HCT116 (cell line): ENCODE data around the gene ATP8A1.

Experiments used
- CBX3 ChIP-seq: IDR thresholded peaks from 2 replicates; pipeline ENCODE4 v1.6.1; 2012; ENCODE audit warnings: low read depth
- CTCF ChIP-seq, 3 experiments: fragments of 200-600 bp in 1 of 3; sonication (generic) in 1 of 3; IDR thresholded peaks in 2 of 3; conservative IDR thresholded peaks in 1 of 3; 2 replicates each; pipeline ENCODE4 v1.5.1; 2012 to 2017; ENCODE audit warnings: low read depth in 2 of 3, low read length in 2 of 3, antibody characterized with exemption in 1 of 3, borderline replicate concordance in 1 of 3, control low read depth in 1 of 3, mild to moderate bottlenecking in 1 of 3, mixed read lengths in 1 of 3, mixed run types in 1 of 3, moderate library complexity in 1 of 3; ENCODE audit not compliant: insufficient read depth in 1 of 3
- EZH2 ChIP-seq: fragments of 200-600 bp; sonication (generic); IDR thresholded peaks from 2 replicates; pipeline ENCODE4 v1.6.1; 2017; ENCODE audit warnings: antibody characterized with exemption, mixed run types
- EZH2phosphoT487 ChIP-seq: fragments of 200-600 bp; IDR thresholded peaks from 2 replicates; pipeline ENCODE4 v1.6.1; 2018; ENCODE audit warnings: antibody characterized with exemption, borderline replicate concordance
- MAX ChIP-seq: IDR thresholded peaks from 2 replicates; pipeline ENCODE4 v1.6.1; 2012
- POLR2A ChIP-seq: IDR thresholded peaks from 2 replicates; pipeline ENCODE4 v1.7.0; 2011; ENCODE audit warnings: borderline replicate concordance; ENCODE audit not compliant: insufficient read depth, insufficient read length; ENCODE audit errors: extremely low read depth
- POLR2AphosphoS5 ChIP-seq: IDR thresholded peaks from 2 replicates; pipeline ENCODE4 v1.6.1; 2011; ENCODE audit warnings: mild to moderate bottlenecking, low read depth, low read length, moderate library complexity
- RAD21 ChIP-seq: IDR thresholded peaks from 2 replicates; pipeline ENCODE4 v1.6.1; 2012; ENCODE audit warnings: low read depth, mild to moderate bottlenecking
- REST ChIP-seq: IDR thresholded peaks from 2 replicates; pipeline ENCODE4 v1.6.1; 2012; ENCODE audit warnings: low read depth
- TCF7L2 ChIP-seq: IDR thresholded peaks from 2 replicates; pipeline ENCODE4 v1.7.0; 2011; ENCODE audit warnings: borderline replicate concordance, inconsistent platforms; ENCODE audit not compliant: insufficient read depth, insufficient read length; ENCODE audit errors: extremely low read depth
- YY1 ChIP-seq: IDR thresholded peaks from 2 replicates; pipeline ENCODE4 v1.6.1; 2011; ENCODE audit warnings: low read length, low read depth, moderate library complexity, mild to moderate bottlenecking; ENCODE audit not compliant: insufficient replicate concordance; ENCODE audit errors: extremely low read depth
- ZFX ChIP-seq: fragments of 450-650 bp; IDR thresholded peaks from 2 replicates; pipeline ENCODE4 v1.6.1; 2017
- ZNF274 ChIP-seq: fragments of 200-500 bp; sonication (Bioruptor generic); IDR thresholded peaks from 2 replicates; pipeline ENCODE4 v1.6.1; 2014; ENCODE audit warnings: mild to moderate bottlenecking, low read depth, low read length, inconsistent platforms

GRCh38 chr4:42625329-42625728 is 31.6 kb downstream of the ATP8A1 start:
- no peak for TF ChIP-seq CTCF (IDR thresholded peaks at IDR 0.05 in 2 of 3, conservative IDR thresholded peaks at IDR 0.05 in 1 of 3; ENCODE audit: borderline replicate concordance in 1 of 3, insufficient read depth in 1 of 3, low read depth in 2 of 3, low read length in 2 of 3)
- TF ChIP-seq YY1, result no peak
- no peak for TF ChIP-seq TCF7L2
- TF ChIP-seq MAX, result no peak
- TF ChIP-seq POLR2AphosphoS5, result no peak
- no peak for TF ChIP-seq ZFX
- TF ChIP-seq POLR2A, result no peak
- no peak for TF ChIP-seq RAD21
- no peak for TF ChIP-seq EZH2phosphoT487
- TF ChIP-seq ZNF274, result no peak
- no peak for TF ChIP-seq CBX3
- no peak for TF ChIP-seq EZH2
- no peak for TF ChIP-seq REST
